Stomach smooth muscle (tissue), 2 donors: Measurements from ENCODE around the gene SFXN1.
A peak's percentile ranks its signal among the peaks of the same experiment; 100 is the strongest.
"Not testable (repeated sequence)": the region's sequence is repeated elsewhere in the genome, so short reads cannot be mapped to it uniquely, and the experiment has no call there.

Experiments used
- H3K27ac ChIP-seq: one replicate; pipeline ENCODE4 v1.7.0; 2013; ENCODE audit warnings: mild to moderate bottlenecking, low read length, inconsistent platforms
- H3K27me3 ChIP-seq, 2 donors: one replicate each; pipeline ENCODE4 v1.7.0; 2013; ENCODE audit warnings: low read length in 2 of 2; ENCODE audit not compliant: insufficient read depth in 2 of 2, control insufficient read depth in 1 of 2
- H3K36me3 ChIP-seq, 2 donors: one replicate each; pipeline ENCODE4 v1.7.0; 2013; ENCODE audit warnings: low read length in 2 of 2; ENCODE audit not compliant: control insufficient read depth in 2 of 2, insufficient read depth in 2 of 2
- H3K4me1 ChIP-seq: one replicate; pipeline ENCODE4 v1.7.0; 2013; ENCODE audit warnings: low read length; ENCODE audit not compliant: control insufficient read depth, insufficient read depth
- H3K4me3 ChIP-seq, 2 donors: one replicate each; pipeline ENCODE4 v1.7.0; 2013; ENCODE audit warnings: low read length in 2 of 2
- H3K9ac ChIP-seq, 2 donors: one replicate each; pipeline ENCODE4 v1.7.0; 2013; ENCODE audit warnings: low read length in 2 of 2, mild to moderate bottlenecking in 1 of 2
- H3K9me3 ChIP-seq, 2 donors: one replicate each; pipeline ENCODE4 v1.7.0; 2013; ENCODE audit warnings: low read length in 2 of 2; ENCODE audit not compliant: control insufficient read depth in 2 of 2
- donor health status: healthy.
- donor health status: Pancreatic carcinoma.

SFXN1 gene

DNA sequence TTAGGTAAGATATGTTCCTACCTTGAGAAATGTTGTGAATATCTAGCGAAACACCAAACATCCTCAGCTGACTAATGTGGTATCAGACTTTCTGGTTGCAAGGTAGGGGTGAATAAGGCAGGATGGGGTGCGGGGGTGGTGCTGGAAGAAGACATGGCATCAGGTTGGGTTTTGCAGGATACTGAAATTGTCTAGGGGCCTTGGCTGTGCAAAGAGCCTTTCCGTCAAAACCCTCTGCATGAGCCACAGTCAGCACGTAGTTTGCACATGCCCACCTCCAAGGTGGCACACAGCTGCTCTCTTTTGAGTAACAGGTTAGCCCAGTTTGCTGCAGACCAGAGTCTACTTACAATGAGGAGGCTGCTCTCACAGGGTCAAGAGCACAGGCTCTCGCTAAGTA lies 42.0 kb downstream of the SFXN1 start:
- no peaks in the 10 kb centered on the region for H3K9me3 ChIP-seq
- H3K4me1 ChIP-seq: no peaks in the 10 kb centered on the region
- H3K9ac ChIP-seq: no peak overlapping the region
- no peak overlapping the region for H3K4me3 ChIP-seq
- no peak overlapping the region for H3K27ac ChIP-seq
- no peaks in the 10 kb centered on the region for H3K27me3 ChIP-seq
- H3K36me3 ChIP-seq: peaks cover 30 to 32% of the 10 kb centered on the region in 2 donors

DNA sequence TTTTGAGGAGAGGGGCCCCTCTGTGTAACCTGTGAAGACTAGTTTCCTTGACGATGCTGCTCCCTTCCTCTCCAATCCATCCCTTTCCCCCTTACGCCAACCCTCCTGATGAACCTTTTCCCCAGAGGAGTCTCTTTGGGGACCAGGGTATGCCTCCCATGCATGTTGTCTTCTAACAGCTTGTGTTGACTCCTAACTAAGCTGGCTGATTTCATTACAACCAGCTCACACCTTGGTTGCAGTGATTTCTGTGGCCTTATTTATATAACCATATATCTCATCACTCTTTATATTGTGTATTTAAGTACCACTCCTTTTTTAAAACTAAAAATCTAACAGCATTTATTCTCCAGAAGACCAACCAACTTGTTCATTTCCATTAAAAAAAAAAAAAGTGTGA lies 42.5 kb downstream of the SFXN1 start:
- Histone ChIP-seq H3K9ac (no peak overlapping the region), H3K27ac (no peak overlapping the region), H3K9me3 (no peaks in the 10 kb centered on the region), H3K4me1 (no peaks in the 10 kb centered on the region), H3K36me3 (peaks cover 26 to 32% of the 10 kb centered on the region in 2 donors), H3K27me3 (no peaks in the 10 kb centered on the region), H3K4me3 (no peak overlapping the region)

DNA sequence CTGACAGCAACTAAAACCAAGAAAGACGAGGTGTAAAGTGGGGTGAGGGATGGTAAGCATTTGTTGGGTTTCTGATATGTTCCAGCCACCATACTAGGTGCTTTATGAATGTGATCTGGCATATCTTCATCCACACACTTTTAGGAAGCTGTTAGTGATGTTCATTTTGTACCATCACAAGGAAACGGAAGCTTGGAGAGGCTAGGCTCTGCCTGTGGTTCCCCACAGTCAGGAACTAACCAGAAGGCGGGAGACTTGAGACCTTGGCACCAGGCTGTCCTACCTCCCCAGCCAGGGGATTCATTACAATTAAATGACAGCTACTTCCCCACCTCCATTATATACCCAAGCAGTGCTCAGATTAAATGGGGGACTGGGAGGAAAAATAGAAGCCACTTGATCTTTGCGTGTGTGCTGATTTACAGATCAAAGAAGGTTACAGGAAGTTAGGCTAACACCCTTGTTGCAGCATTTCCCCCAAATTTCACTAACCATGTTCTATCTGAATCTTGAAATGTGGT lies 43.0 kb downstream of the SFXN1 start:
- Histone ChIP-seq H3K4me1 (no peaks in the 10 kb centered on the region), H3K9ac (no peak overlapping the region), H3K9me3 (no peaks in the 10 kb centered on the region), H3K36me3 (peaks cover 27 to 36% of the 10 kb centered on the region in 2 donors), H3K4me3 (no peak overlapping the region), H3K27me3 (no peaks in the 10 kb centered on the region), H3K27ac (no peak overlapping the region)

DNA sequence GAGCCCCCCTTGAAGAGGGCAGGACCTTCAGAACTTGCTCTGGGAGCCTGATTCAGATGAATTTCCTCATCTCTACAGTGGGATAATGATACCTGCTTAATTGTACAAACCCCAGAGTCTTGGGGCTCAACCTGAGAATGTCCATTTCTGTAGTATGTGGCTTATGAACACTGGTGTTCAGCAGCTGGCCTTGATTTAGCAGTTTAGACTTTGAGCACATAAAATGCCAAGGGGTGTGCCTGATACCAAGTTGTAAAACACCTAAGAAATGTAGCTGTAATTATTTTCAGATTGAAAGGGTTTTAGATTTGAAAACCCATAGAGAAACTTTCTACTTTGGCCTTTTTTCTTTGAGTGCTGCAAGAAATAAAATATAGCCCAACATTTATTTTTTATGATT lies 44.9 kb downstream of the SFXN1 start:
- Histone ChIP-seq H3K27me3 (no peaks in the 10 kb centered on the region), H3K27ac (no peak overlapping the region), H3K4me1 (no peaks in the 10 kb centered on the region), H3K9me3 (no peaks in the 10 kb centered on the region), H3K36me3 (peaks cover 17 to 30% of the 10 kb centered on the region in 2 donors), H3K9ac (no peak overlapping the region), H3K4me3 (no peak overlapping the region)

DNA sequence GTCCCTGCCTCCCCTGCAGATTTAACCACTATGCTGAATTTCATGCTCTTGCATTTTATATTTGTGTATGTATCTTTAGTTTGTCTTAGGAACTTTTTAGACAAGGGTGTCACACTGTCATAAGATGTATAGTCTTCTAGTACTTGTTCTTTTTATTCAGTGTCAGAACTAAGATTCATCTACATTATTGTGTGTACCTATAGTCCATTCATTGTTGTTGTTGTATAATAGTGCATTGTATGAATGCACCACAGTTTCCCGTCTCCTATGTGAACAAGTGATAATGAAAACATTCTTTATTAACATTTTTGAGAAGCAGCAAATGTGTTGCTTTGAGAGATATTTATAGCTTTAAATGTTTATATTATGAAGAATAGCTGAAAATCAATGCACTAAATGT lies 45.9 kb downstream of the SFXN1 start:
- Histone ChIP-seq H3K9ac (no peak overlapping the region), H3K9me3 (no peaks in the 10 kb centered on the region), H3K27me3 (no peaks in the 10 kb centered on the region), H3K27ac (no peak overlapping the region), H3K36me3 (peaks cover 16 to 30% of the 10 kb centered on the region in 2 donors), H3K4me3 (no peak overlapping the region), H3K4me1 (no peaks in the 10 kb centered on the region)

DNA sequence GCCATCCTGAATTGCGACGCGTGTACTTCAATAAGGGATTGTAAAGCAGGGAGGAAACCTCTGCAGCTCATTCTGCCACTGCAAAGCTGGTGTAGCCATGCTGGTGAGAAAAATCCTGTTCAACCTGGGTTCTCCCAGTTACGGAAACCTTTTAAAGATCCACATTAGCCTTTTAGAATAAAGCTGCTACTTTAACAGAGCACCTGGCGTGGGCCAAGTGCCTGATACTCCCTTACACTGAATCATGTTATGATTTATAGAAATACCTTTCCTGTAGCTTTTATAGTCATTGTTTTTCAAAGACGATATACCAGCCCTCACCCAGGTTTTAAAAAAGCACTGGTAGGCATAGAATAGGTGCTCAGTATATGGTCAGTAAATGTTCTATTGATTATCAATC lies 48.3 kb downstream of the SFXN1 start:
- Histone ChIP-seq H3K36me3 (peaks cover 5 to 22% of the 10 kb centered on the region in 2 donors), H3K27ac (no peak overlapping the region), H3K4me1 (no peaks in the 10 kb centered on the region), H3K27me3 (no peaks in the 10 kb centered on the region), H3K9ac (no peak overlapping the region), H3K9me3 (no peaks in the 10 kb centered on the region), H3K4me3 (no peak overlapping the region)

DNA sequence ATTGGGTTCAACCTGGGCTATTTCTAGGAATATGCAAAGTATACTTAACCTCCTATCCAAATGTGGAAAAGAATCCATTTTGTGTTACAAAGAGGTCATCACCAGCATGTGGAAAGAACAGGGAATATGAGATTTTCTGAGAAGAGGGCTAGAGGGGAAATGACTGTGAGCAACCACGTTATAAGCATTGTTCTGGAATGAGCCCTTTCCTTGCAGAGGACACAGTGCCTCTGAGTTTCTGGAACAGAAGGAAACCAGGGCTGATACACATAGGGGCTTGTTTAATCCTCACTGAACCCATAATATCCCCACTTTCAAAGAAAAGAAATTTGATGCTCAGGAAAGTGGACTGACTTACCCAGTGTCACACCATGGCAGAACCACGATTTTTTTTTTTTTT lies 53.0 kb downstream of the SFXN1 start:
- Histone ChIP-seq H3K27ac (no peak overlapping the region), H3K4me3 (no peak overlapping the region), H3K27me3 (peaks cover 2 to 3% of the 10 kb centered on the region in 2 donors), H3K9ac (no peak overlapping the region), H3K4me1 (peaks cover 7% of the 10 kb centered on the region), H3K9me3 (no peaks in the 10 kb centered on the region), H3K36me3 (peaks cover 3 to 14% of the 10 kb centered on the region in 2 donors)

DNA sequence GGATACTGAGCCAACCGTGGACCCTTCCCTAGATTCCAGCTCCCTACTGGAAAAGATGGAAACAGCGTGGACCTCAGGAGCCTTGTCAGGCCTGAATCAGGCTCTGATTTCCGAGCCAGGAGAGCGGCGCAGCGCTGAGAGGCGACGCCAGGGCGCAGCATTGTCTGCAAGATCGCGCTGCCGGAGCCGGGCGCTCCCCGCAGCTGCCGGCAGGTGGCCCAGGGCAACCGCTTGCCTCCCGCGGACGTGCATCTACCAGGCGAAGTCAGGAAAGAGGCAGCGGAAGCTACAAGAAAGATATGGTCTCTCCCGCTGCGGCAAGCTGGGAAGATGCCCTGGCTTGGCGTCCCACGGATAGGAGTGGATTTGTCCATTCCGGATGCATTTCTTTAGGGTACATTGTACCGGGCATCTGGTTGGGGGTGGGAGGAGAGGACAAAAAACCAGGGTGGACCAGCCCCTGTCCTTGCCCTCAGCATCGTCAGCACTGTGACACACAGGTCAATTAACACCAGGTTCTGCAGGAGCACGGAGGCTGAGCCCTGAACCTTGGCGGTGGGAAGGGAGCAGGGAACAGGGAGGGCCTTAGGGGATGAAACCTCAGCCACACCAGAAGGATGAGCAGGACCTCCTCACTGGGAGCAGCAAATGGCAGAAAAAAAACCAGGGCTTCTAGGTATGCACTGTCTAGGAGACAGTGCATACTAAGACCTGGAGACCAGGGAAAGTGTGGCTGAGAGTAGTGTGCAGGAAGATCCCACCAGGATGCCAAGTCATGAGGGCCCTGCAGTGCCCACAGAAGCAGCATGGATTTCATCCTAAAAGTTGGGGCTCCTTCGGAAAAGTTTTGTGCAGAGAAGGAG lies 55.9 kb downstream of the SFXN1 start:
- H3K4me1 ChIP-seq: peaks cover 7% of the 10 kb centered on the region
- no peak overlapping the region for H3K27ac ChIP-seq
- H3K9me3 ChIP-seq: no peaks in the 10 kb centered on the region
- H3K4me3 ChIP-seq: peak overlapping the region in 1 of 2 donors; percentile 15
- peaks cover 2 to 3% of the 10 kb centered on the region in 2 donors for H3K27me3 ChIP-seq
- H3K9ac ChIP-seq: no peak overlapping the region
- H3K36me3 ChIP-seq: peaks cover 0 to 5% of the 10 kb centered on the region in 2 donors

DNA sequence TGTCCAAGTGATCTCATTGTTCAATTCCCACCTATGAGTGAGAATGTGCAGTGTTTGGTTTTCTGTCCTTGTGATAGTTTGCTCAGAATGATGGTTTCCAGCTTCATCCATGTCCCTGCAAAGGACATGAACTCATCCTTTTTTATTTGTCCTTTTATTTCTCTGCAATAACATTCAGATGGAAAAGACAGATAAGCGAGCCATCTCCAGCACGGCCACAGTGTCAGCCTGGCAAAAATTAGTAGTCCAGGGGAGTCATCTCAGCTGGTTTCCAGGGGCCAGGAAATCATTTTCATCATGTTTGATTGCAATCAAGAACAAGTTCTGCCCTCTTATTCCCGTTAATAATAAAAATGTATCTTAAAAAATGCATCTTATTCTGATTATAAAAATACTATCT lies 57.0 kb downstream of the SFXN1 start:
- H3K27me3 ChIP-seq, H3K4me3 ChIP-seq, H3K36me3 ChIP-seq, H3K9me3 ChIP-seq, H3K4me1 ChIP-seq, H3K9ac ChIP-seq, H3K27ac ChIP-seq: not testable (repeated sequence)

DNA sequence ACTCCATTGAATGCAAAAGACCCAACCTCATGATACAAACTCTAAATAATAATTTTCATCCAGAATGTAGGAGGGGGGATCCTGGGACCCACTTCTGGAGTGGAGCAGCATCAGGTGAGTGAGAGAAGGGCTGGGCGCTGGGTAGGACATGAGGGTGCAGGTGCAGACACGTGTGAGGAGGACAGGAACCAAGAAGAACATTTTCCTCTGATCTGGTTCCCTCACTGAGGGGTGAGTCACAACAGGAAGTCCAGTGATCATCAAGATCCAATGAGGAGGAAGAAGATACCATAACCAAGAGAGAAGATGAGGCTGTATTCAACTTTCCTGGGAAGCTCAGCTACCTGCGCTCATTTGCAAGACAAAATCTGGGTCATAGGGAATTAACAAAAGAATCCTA lies 57.4 kb downstream of the SFXN1 start:
- Histone ChIP-seq H3K27me3 (peaks cover 2 to 3% of the 10 kb centered on the region in 2 donors), H3K36me3 (peaks cover 0 to 1% of the 10 kb centered on the region in 2 donors), H3K9ac (no peak overlapping the region), H3K4me3 (no peak overlapping the region), H3K27ac (no peak overlapping the region), H3K4me1 (peaks cover 7% of the 10 kb centered on the region), H3K9me3 (no peaks in the 10 kb centered on the region)

DNA sequence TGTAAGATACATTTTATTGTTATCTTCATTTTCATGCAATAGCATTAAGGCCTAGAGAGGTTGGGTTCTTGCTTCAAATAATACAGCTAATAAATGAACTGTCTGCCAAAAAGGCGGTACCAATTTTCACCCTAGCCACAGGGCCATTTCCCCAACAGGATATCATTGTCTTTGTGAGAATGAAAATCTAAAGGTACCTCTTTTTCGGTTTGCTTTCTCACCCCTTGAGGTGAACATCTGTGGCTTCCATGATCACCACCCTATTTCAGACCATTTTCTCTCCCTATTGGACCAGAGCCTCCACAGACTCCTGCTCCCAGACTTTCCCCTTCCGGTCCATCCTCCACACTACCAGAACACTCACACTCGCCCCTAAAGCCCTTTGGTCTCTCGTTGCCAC lies 60.2 kb downstream of the SFXN1 start:
- no peaks in the 10 kb centered on the region for H3K36me3 ChIP-seq
- no peak overlapping the region for H3K9ac ChIP-seq
- no peaks in the 10 kb centered on the region for H3K9me3 ChIP-seq
- H3K4me3 ChIP-seq: no peak overlapping the region
- peaks cover 3% of the 10 kb centered on the region in 2 donors for H3K27me3 ChIP-seq
- peaks cover 13% of the 10 kb centered on the region for H3K4me1 ChIP-seq
- no peak overlapping the region for H3K27ac ChIP-seq
